T-helper 2 cell treated with Interferon-gamma antibody and Interleukin-4, amounts not matched to agents 5 μg/mL and 100 μg/mL, for 36 hours (primary cell): ENCODE data around the gene SLC36A3.
"Not testable (repeated sequence)": the region's sequence is repeated elsewhere in the genome, so short reads cannot be mapped to it uniquely, and the experiment has no call there.

Experiments used
- DNase-seq: peaks from one replicate; pipeline ENCODE4 v3.0.0; 2021; ENCODE audit warnings: low spot score
- H3K27ac Mint-ChIP-seq: one replicate; pipeline ENCODE4 v1.8.0; 2021; ENCODE audit warnings: mild to moderate bottlenecking, mixed read lengths
- H3K27me3 Mint-ChIP-seq: one replicate; pipeline ENCODE4 v1.8.0; 2021; ENCODE audit warnings: low read depth, mixed read lengths
- H3K36me3 Mint-ChIP-seq: one replicate; pipeline ENCODE4 v1.8.0; 2021; ENCODE audit warnings: low read depth, mixed read lengths
- H3K4me1 Mint-ChIP-seq: one replicate; pipeline ENCODE4 v1.8.0; 2021; ENCODE audit warnings: low read depth, mixed read lengths
- H3K4me3 Mint-ChIP-seq: one replicate; pipeline ENCODE4 v1.8.0; 2022; ENCODE audit warnings: mild to moderate bottlenecking, moderate library complexity, mixed read lengths
- H3K9me3 Mint-ChIP-seq: one replicate; pipeline ENCODE4 v1.8.0; 2021; ENCODE audit warnings: mixed read lengths

Gene SLC36A3

DNA sequence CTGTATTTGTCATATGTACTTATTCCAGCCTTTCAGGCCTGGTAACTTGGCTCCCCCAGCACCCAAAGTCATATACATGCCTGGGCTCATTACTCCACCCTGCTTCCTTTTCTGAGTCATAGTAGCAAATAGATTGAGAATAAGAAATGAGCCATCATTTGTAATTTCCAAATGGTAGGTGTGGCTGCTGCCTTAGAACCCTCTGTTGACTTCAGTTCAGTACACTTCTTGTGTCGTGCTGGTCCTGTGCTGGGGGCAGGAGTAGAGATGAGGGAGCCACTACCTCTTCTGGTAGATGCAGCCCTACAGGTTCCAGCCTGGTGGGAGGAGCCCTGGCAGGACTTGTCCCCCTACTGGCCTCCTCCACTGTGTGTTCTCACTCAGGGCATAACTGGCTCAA lies 39.5 kb downstream of the SLC36A3 start:
- Mint-ChIP-seq H3K27ac (peak overlapping the region; percentile 62), H3K4me1 (peaks cover 12% of the 10 kb centered on the region), H3K36me3 (peaks cover 29% of the 10 kb centered on the region), H3K9me3 (no peaks in the 10 kb centered on the region), H3K27me3 (no peaks in the 10 kb centered on the region), H3K4me3 (no peak overlapping the region)
- DNase-seq = peak; percentile 24

DNA sequence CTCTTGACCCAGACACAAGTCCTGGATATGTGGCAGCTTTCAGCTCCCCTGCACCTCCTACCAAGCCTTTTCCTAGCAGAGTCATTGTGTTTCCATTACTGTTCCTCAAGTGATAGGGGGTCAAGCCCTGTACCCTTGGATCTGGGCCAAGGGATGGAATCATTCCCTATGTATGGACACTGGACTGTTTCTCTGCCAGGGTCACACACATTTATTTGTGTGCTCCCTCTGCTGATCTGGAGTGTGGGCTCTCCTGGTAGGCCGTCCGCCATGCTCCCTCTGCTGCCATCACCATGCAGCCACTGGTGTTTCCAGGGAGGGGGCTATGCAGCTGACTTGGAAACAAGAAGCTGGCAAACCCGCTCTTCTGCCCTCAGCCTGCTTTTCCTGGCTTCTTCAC lies 41.0 kb downstream of the SLC36A3 start:
- H3K4me3 Mint-ChIP-seq = no peak overlapping the region
- no peaks in the 10 kb centered on the region for H3K9me3 Mint-ChIP-seq
- H3K27me3 Mint-ChIP-seq = no peaks in the 10 kb centered on the region
- no peak overlapping the region for H3K27ac Mint-ChIP-seq
- peaks cover 24% of the 10 kb centered on the region for H3K36me3 Mint-ChIP-seq
- H3K4me1 Mint-ChIP-seq = peaks cover 16% of the 10 kb centered on the region
- no peak for DNase-seq

DNA sequence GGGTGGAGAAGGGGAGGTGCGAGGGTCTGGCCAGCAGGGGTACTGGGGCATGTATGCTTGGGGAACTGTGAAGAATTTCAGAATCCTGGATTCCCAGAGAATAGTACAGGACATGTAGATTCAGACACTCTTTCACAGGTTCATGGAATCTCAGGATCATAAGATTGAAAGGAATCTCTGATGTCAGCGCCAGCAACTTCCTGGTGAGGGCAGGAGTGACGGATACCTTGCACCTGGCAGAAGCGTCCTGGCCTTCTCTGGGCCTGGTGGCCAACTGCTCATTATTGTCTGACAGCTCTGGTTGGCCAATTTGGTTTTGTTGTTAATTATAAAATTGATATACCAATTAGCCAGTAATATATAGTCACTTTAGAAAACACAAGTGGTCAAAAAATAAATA lies 43.6 kb downstream of the SLC36A3 start:
- H3K9me3 Mint-ChIP-seq = no peaks in the 10 kb centered on the region
- peaks cover 30% of the 10 kb centered on the region for H3K4me1 Mint-ChIP-seq
- DNase-seq = no peak
- H3K27me3 Mint-ChIP-seq = no peaks in the 10 kb centered on the region
- no peak overlapping the region for H3K27ac Mint-ChIP-seq
- peaks cover 15% of the 10 kb centered on the region for H3K36me3 Mint-ChIP-seq
- H3K4me3 Mint-ChIP-seq = no peak overlapping the region

DNA sequence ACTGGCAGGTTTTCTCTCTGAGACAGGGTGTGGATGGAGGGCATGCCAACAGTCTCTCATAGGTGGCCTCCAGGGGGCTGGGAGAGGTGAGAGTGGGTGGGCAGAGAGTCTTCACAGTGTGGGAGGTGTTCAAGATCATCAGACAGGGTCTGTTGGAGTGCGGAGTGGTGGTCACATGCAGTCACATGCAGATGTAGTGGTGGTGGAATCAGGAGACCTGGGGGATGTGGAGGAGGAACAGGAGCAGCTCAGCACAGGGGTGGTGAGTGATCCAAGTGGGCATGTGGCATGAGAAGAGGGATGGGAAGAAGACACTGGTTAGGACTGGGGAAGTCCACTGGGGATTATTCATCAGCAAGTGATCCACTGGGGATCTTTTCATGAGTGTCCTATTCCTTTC lies 44.8 kb downstream of the SLC36A3 start:
- Mint-ChIP-seq H3K4me1 (peaks cover 32% of the 10 kb centered on the region), H3K27me3 (no peaks in the 10 kb centered on the region), H3K27ac (no peak overlapping the region), H3K9me3 (no peaks in the 10 kb centered on the region), H3K4me3 (no peak overlapping the region), H3K36me3 (peaks cover 11% of the 10 kb centered on the region)
- no peak for DNase-seq

DNA sequence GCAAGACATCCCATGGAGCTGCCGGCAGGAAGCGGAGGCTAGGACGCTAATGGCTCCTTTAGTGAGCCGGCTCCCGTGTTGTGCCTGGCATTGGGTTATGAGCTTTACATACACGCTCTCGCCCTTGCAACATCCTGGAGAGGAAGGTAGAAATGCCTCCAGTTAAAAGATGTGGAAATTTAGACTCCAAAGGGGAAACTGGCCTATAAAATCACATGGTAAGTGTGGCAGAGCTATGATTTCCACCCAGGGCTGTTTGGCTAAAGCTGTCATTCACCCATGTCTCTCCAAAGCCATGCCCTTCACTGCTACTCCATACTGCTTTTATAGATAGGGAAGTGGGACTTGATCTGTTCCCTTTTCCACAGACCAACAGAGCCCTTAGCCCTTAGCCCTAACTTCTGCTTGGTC lies 45.4 kb downstream of the SLC36A3 start:
- Mint-ChIP-seq H3K4me1 (peaks cover 32% of the 10 kb centered on the region), H3K27me3 (no peaks in the 10 kb centered on the region), H3K9me3 (no peaks in the 10 kb centered on the region), H3K27ac (no peak overlapping the region), H3K4me3 (no peak overlapping the region), H3K36me3 (peaks cover 6% of the 10 kb centered on the region)
- no peak for DNase-seq

DNA sequence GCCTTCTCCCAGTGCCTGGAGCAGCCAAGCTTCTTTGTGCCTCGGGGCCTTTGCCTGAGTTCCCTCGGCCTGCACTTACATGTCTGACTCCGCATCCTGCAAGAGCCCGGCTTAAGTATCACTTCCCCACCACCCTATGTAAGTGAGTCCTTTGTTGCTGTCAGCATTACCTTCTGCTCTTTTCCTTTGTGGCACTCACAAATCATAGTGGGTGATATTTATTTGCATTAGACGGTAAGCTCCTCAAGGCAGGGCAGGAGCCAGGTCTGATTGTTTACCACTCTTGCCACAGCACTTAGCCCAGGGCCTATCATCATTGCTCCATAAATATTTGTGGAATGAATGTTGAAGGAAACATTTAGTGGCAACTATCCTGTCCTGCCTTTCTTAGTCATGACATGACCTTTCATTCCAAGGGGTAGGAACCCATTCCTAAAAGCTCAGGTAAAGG lies 45.8 kb downstream of the SLC36A3 start:
- Mint-ChIP-seq H3K4me3 (no peak overlapping the region), H3K36me3 (peaks cover 4% of the 10 kb centered on the region), H3K27me3 (no peaks in the 10 kb centered on the region), H3K9me3 (no peaks in the 10 kb centered on the region), H3K4me1 (peaks cover 32% of the 10 kb centered on the region), H3K27ac (no peak overlapping the region)
- no peak for DNase-seq

DNA sequence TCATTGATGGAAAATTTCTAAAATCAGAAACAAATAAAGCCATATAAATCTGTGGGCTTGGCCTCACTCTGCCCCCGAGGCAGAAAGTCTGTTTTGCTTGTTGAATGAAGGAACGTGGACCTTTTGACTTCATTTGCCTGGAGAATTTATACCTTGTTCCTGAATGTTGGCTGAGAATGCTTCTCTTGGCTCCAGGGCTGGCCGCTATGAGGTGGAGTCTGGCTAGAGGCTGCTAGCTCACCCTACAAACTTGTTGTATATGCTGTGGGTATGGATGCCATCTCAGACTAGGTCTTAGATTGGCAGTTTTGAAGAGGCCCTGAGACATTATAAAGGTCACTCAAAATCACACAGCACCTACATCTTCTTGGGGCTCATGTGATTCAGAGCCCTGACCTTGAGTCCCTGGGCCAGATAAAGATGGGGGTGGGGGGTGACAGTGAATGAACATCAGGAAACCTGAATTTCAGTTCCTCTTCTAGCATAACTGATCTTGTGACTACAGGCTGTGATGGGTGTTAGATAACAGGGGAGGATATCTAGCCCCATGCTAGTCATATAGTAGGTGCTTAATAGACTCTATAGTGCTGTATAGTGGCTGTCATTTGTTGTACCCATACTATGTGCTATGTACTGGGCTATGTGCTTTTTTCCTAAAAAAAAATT lies 47.8 kb downstream of the SLC36A3 start:
- Mint-ChIP-seq H3K27me3 (no peaks in the 10 kb centered on the region), H3K4me3 (peak overlapping the region; percentile 31), H3K4me1 (peaks cover 47% of the 10 kb centered on the region), H3K9me3 (no peaks in the 10 kb centered on the region), H3K27ac (no peak overlapping the region), H3K36me3 (no peaks in the 10 kb centered on the region)
- DNase-seq = no peak

DNA sequence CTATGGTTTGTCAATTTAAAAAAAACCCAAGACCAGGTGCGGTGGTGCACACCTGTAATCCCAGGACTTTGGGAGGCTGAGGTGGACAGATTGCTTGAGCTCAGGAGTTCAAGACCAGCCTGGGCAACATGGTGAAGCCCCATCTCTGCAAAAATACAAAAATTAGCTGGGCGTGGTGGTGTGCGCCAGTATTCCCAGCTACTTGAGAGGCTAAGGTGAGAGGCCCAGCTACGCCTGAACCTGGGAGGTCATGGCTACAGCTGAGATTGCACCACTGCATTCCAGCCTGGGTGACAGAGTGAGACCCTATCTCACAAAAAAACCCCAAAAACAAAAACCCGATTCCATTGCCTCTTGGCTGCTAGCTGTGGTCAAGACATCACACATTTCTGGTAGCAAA lies 48.6 kb downstream of the SLC36A3 start:
- H3K4me1 Mint-ChIP-seq = peaks cover 51% of the 10 kb centered on the region
- not testable (repeated sequence) for DNase-seq, H3K4me3 Mint-ChIP-seq, H3K27ac Mint-ChIP-seq, H3K9me3 Mint-ChIP-seq, H3K27me3 Mint-ChIP-seq, H3K36me3 Mint-ChIP-seq

DNA sequence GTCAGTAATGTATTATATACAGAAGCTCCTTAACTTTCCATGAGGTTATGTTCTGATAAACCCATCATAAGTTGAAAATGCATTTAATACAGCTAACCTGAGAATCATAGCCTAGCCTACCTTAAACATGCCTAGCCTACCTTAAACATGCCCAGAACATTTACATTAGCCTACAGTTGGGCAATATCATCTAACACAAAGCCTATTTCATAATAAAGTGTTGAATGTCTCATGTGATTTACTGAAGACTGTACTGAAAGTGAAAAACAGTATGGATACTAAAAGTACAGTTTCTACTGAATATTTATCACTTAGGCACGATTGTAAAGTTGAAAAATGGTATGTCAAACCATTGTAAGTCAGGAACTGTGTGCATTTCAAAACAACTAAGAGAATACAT lies 49.0 kb downstream of the SLC36A3 start:
- Mint-ChIP-seq H3K4me1 (peaks cover 51% of the 10 kb centered on the region), H3K4me3 (no peak overlapping the region), H3K27ac (no peak overlapping the region), H3K36me3 (no peaks in the 10 kb centered on the region), H3K9me3 (no peaks in the 10 kb centered on the region), H3K27me3 (no peaks in the 10 kb centered on the region)
- DNase-seq = no peak

DNA sequence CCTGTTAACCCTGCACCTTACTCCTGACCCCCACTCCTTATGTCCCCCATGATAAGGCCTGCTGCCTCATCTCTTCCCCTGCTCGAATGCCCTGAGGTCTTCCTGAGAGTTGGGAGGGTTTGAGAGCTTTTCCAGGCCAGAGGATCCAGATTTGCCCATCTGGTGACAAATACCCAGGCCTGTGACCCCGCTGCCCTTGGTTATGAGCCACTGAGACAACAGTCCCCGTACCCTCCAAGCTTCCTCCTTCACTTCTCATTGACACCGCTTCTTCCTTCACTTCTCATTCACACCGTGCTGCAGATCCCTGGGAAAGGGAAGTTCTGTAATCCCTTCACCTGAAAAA lies 50.0 kb downstream of the SLC36A3 start:
- Mint-ChIP-seq H3K36me3 (no peaks in the 10 kb centered on the region), H3K27me3 (no peaks in the 10 kb centered on the region), H3K27ac (peak overlapping the region; percentile 90), H3K9me3 (no peaks in the 10 kb centered on the region), H3K4me3 (peak overlapping the region; percentile 94), H3K4me1 (peaks cover 51% of the 10 kb centered on the region)
- no peak for DNase-seq

DNA sequence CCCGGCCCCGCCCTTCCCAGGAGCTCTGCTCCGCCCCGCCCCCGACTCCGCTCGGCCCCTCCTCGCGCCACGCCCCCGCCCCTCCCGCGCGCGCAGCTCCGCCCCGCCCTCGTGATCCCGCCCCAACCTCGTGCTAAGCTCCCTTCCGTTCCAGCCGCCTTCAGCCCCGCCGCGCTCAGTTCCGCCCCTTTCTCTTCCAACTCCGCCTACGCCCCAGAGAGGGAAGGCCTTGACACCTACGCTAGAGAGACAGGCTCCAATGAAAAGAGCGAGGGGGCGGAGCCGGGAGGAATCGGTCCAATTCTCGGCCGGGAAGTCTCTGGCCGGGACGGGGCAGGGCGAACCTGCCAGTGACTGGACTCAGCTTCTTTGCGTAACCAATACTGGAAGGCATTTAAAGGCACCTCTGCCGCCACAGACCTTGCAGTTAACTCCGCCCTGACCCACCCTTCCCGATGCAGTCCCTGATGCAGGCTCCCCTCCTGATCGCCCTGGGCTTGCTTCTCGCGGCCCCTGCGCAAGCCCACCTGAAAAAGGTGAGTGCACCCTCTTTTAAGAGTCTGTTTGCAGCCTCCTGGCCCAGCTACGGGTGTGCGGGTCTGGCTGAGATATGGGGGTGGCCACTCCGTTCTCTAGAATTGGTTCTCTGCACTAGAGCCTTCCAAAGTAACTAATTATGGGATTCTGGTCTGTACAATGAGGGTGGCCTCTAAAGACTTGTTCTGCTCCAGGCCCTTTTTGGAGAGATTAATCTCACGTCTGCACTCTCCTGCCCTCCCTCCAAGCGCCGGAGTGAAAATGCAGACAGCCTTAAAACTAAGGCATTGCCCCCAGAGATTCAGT lies 50.6 kb downstream of the SLC36A3 start, which contains the start of gene GM2A:
GM2A (plus strand) TSS at position 424 of the 843 bp plus-strand sequence; CDS start at position 456, 32 bp downstream.
- H3K27me3 Mint-ChIP-seq = no peaks in the 10 kb centered on the region
- H3K4me3 Mint-ChIP-seq = peak within 1 kb of the TSS; percentile 94
- no peaks in the 10 kb centered on the region for H3K36me3 Mint-ChIP-seq
- peaks cover 51% of the 10 kb centered on the region for H3K4me1 Mint-ChIP-seq
- peak; percentile 99 for DNase-seq
- no peaks in the 10 kb centered on the region for H3K9me3 Mint-ChIP-seq
- H3K27ac Mint-ChIP-seq = peak within 1 kb of the TSS; percentile 90

DNA sequence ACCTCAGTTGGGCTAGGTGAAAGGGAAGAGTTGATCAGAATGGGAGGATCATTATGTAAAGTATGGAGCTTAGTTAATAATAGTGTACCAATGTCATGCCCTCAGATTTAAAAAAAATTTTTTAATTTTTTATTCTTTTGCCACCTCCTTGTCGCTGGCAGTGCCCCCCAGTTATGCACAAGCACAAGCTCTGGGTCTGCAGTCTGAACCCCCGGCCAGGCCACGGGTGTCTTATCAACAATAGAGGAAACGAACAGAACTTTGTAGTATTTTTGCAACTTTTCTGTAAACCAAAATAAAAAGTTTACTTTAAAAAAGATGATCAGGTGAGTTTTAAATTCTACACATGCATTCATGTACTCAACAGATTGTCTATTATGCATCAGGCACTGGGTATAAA lies 51.9 kb downstream of the SLC36A3 start:
- DNase-seq = no peak
- Mint-ChIP-seq H3K27ac (peak overlapping the region; percentile 90), H3K9me3 (no peaks in the 10 kb centered on the region), H3K36me3 (no peaks in the 10 kb centered on the region), H3K4me1 (peaks cover 40% of the 10 kb centered on the region), H3K4me3 (peak overlapping the region; percentile 94), H3K27me3 (no peaks in the 10 kb centered on the region)

DNA sequence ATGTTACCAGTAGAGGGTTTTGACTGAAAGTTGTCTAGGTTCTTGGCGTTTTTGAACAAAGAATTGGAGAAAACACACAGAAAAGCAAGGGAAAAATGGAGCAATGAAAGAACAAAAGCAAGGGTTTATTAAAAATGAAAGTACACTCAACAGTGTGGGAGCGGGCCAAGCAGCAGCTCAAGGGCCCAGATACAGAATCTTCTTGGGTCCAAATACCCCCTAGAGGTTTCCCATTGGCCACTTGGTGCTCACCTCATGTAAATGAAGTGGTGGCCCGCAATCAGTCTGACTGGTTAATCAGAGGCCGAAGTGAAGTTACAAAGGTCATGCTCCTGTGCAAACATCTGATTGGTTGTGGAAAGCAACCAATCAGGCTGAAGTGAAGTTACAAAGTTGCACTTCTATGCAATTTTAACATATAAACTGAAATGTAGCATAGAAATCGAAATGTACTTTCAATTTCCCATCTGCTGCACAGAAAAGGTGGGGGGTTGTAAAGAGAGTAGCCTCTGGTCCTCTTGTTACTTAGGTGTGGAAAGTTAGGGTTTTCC lies 52.5 kb downstream of the SLC36A3 start:
- Mint-ChIP-seq H3K27me3 (no peaks in the 10 kb centered on the region), H3K36me3 (no peaks in the 10 kb centered on the region), H3K9me3 (no peaks in the 10 kb centered on the region), H3K4me3 (peak overlapping the region; percentile 94), H3K4me1 (peaks cover 40% of the 10 kb centered on the region), H3K27ac (peak overlapping the region; percentile 83)
- peak; percentile 48 for DNase-seq

DNA sequence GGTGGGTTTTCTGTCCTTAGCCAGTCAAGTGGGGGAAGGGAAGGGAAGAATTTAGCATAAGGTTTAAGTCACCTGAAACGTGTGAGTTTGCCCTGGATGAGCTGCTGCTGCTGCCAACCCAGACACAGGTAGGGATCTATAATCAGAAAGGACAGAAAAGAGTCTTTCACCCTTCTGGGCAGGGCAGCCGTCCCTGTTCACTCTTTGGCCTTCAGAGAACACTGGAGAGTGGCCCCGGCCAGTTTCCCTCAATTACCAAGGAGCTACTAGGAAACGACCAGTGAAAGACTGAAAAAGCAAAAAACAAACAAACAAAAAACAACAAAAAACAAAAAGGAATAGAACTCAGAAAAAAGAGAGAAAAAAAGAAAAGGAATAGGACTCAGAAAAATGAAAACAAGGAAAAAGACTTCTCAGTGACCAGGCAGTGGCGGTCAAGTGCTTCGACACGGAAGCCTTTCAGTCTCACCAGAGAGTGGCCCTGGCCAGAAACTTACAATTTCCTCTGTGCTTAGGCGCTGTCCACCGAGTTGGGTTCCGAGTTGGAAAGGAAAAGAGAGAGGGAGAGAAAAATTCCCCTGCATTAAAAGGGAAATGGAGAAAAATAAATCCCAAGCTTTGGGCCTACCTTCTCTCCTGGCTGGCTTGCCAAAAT lies 53.1 kb downstream of the SLC36A3 start:
- no peaks in the 10 kb centered on the region for H3K27me3 Mint-ChIP-seq
- peaks cover 35% of the 10 kb centered on the region for H3K4me1 Mint-ChIP-seq
- H3K27ac Mint-ChIP-seq = peak overlapping the region; percentile 83
- no peaks in the 10 kb centered on the region for H3K9me3 Mint-ChIP-seq
- DNase-seq = no peak
- H3K36me3 Mint-ChIP-seq = no peaks in the 10 kb centered on the region
- H3K4me3 Mint-ChIP-seq = peak overlapping the region; percentile 94
